Neural progenitor cell (in vitro differentiated cells): ENCODE measurements around the gene COL4A2. TPM values are rescaled to one million over a fixed set of nuclear protein-coding genes. Genes with fewer than 3 reads are reported as not detected.

ENCODE experiments used
- DNase-seq: peaks from one replicate; pipeline ENCODE4 v3.0.0-alpha.2; 2016; ENCODE audit warnings: low spot score
- H2AFZ ChIP-seq: fragments of 200-600 bp; sonication (generic); replicated peaks from 2 replicates; pipeline ENCODE4 v1.6.1; 2016; ENCODE audit warnings: antibody characterized with exemption
- H3F3A ChIP-seq: fragments of 200-600 bp; sonication (generic); 2 replicates; pipeline ENCODE4 v1.6.1; 2016; ENCODE audit warnings: antibody characterized with exemption, low read depth
- H3K27ac ChIP-seq: fragments of 200-600 bp; sonication (generic); 2 replicates; pipeline ENCODE4 v1.5.1; 2016; ENCODE audit warnings: mild to moderate bottlenecking
- H3K27me3 ChIP-seq: fragments of 200-600 bp; sonication (generic); 2 replicates; pipeline ENCODE4 v1.6.1; 2016; ENCODE audit warnings: mild to moderate bottlenecking, moderate library complexity
- H3K36me3 ChIP-seq: fragments of 200-600 bp; sonication (generic); 2 replicates; pipeline ENCODE4 v1.5.1; 2016
- H3K4me1 ChIP-seq: fragments of 200-600 bp; sonication (generic); 2 replicates; pipeline ENCODE4 v1.6.1; 2016; ENCODE audit warnings: mixed run types
- H3K4me2 ChIP-seq: fragments of 200-600 bp; sonication (generic); 2 replicates; pipeline ENCODE4 v1.6.1; 2016
- H3K4me3 ChIP-seq: fragments of 200-600 bp; sonication (generic); 2 replicates; pipeline ENCODE4 v1.5.1; 2016
- H3K79me2 ChIP-seq: fragments of 200-600 bp; sonication (generic); 2 replicates; pipeline ENCODE4 v1.6.1; 2016; ENCODE audit warnings: low read depth
- H3K9ac ChIP-seq: fragments of 200-600 bp; sonication (generic); 2 replicates; pipeline ENCODE4 v1.6.1; 2016
- H3K9me3 ChIP-seq: fragments of 200-600 bp; sonication (generic); 2 replicates; pipeline ENCODE4 v1.5.1; 2016; ENCODE audit warnings: low read depth
- H4K20me1 ChIP-seq: fragments of 200-600 bp; sonication (generic); 2 replicates; pipeline ENCODE4 v1.6.1; 2016; ENCODE audit warnings: low read depth
- H3K27ac Mint-ChIP-seq: 3 replicates; pipeline ENCODE4 v1.8.0; 2021; ENCODE audit warnings: mixed read lengths
- H3K27me3 Mint-ChIP-seq: 2 replicates; pipeline ENCODE4 v1.8.0; 2022; ENCODE audit warnings: low read depth, mild to moderate bottlenecking, inconsistent platforms, moderate library complexity, mixed read lengths; ENCODE audit not compliant: insufficient read depth
- H3K36me3 Mint-ChIP-seq: 3 replicates; pipeline ENCODE4 v1.8.0; 2021; ENCODE audit warnings: mixed read lengths
- H3K4me1 Mint-ChIP-seq: 3 replicates; pipeline ENCODE4 v1.8.0; 2021; ENCODE audit warnings: mixed read lengths
- H3K4me3 Mint-ChIP-seq: 3 replicates; pipeline ENCODE4 v1.8.0; 2021; ENCODE audit warnings: mild to moderate bottlenecking, moderate library complexity, mixed read lengths
- H3K9me3 Mint-ChIP-seq: 3 replicates; pipeline ENCODE4 v1.8.0; 2020; ENCODE audit warnings: mixed read lengths
- CTCF ChIP-seq: fragments of 200-600 bp; sonication (generic); IDR thresholded peaks from 2 replicates; pipeline ENCODE4 v1.5.1; 2017; ENCODE audit warnings: antibody characterized with exemption, mild to moderate bottlenecking
- EZH2 ChIP-seq: fragments of 200-600 bp; sonication (generic); IDR thresholded peaks from 2 replicates; pipeline ENCODE4 v1.6.1; 2017; ENCODE audit warnings: antibody characterized with exemption, mild to moderate bottlenecking, moderate library complexity
- EZH2phosphoT487 ChIP-seq: fragments of 200-600 bp; sonication (generic); IDR thresholded peaks from 2 replicates; pipeline ENCODE4 v1.6.1; 2017; ENCODE audit warnings: antibody characterized with exemption
- total RNA-seq: library from RNA; depleted of rRNA; stranded (reverse); fragments of >200 nt; gene quantifications from 2 replicates; pipeline ENCODE4 v1.2.3, GENCODE V29; 2015; ENCODE audit warnings: low replicate concordance

Gene COL4A2
- total RNA-seq, 1 donor from 2014 or later: 73.6 TPM

GRCh38 chr13:110540871-110541525 is 233.9 kb downstream of the COL4A2 start:
- peaks cover 11% of the 10 kb centered on the region for H3K4me1 ChIP-seq
- Mint-ChIP-seq H3K27me3 (peaks cover 3% of the 10 kb centered on the region), H3K4me1 (peaks cover 11% of the 10 kb centered on the region), H3K9me3 (peaks cover 13% of the 10 kb centered on the region), H3K27ac (peak overlapping the region; percentile 19), H3K4me3 (no peak overlapping the region), H3K36me3 (peaks cover 2% of the 10 kb centered on the region)
- no peak overlapping the region for H3K4me3 ChIP-seq
- H3K9ac ChIP-seq: no peak overlapping the region
- H3F3A ChIP-seq: peaks cover 9% of the 10 kb centered on the region
- H4K20me1 ChIP-seq: peaks cover 4% of the 10 kb centered on the region
- peak; percentile 55 for DNase-seq
- peaks cover 8% of the 10 kb centered on the region for H3K9me3 ChIP-seq
- H3K36me3 ChIP-seq: no peaks in the 10 kb centered on the region
- H3K27ac ChIP-seq: no peak overlapping the region
- no peak for TF ChIP-seq EZH2
- peak; percentile 97 for TF ChIP-seq EZH2phosphoT487
- no peak for TF ChIP-seq CTCF
- H3K4me2 ChIP-seq: peak overlapping the region; percentile 8
- H3K27me3 ChIP-seq: no peaks in the 10 kb centered on the region
- no peaks in the 10 kb centered on the region for H3K79me2 ChIP-seq
- H2AFZ ChIP-seq: no peak overlapping the region

GRCh38 chr13:110541526-110541920 is 234.4 kb downstream of the COL4A2 start:
- Histone ChIP-seq H3K27ac (no peak overlapping the region), H2AFZ (no peak overlapping the region), H4K20me1 (peaks cover 4% of the 10 kb centered on the region), H3K9me3 (peaks cover 8% of the 10 kb centered on the region), H3K4me1 (peaks cover 11% of the 10 kb centered on the region), H3K27me3 (no peaks in the 10 kb centered on the region), H3K9ac (no peak overlapping the region), H3K79me2 (no peaks in the 10 kb centered on the region), H3F3A (peaks cover 9% of the 10 kb centered on the region), H3K36me3 (no peaks in the 10 kb centered on the region), H3K4me2 (peak overlapping the region; percentile 8), H3K4me3 (no peak overlapping the region)
- H3K27ac Mint-ChIP-seq: no peak overlapping the region
- H3K4me1 Mint-ChIP-seq: peaks cover 11% of the 10 kb centered on the region
- H3K27me3 Mint-ChIP-seq: peaks cover 3% of the 10 kb centered on the region
- DNase-seq: peak; percentile 37
- peaks cover 13% of the 10 kb centered on the region for H3K9me3 Mint-ChIP-seq
- no peak for TF ChIP-seq CTCF
- no peak for TF ChIP-seq EZH2phosphoT487
- no peak for TF ChIP-seq EZH2
- H3K4me3 Mint-ChIP-seq: no peak overlapping the region
- H3K36me3 Mint-ChIP-seq: peaks cover 2% of the 10 kb centered on the region

GRCh38 chr13:110542169-110542796 is 235.2 kb downstream of the COL4A2 start:
- Histone ChIP-seq H3K4me3 (no peak overlapping the region), H4K20me1 (peaks cover 4% of the 10 kb centered on the region), H2AFZ (no peak overlapping the region), H3F3A (peaks cover 9% of the 10 kb centered on the region), H3K36me3 (no peaks in the 10 kb centered on the region), H3K4me1 (peaks cover 11% of the 10 kb centered on the region), H3K4me2 (no peak overlapping the region), H3K27me3 (no peaks in the 10 kb centered on the region), H3K27ac (no peak overlapping the region), H3K9ac (no peak overlapping the region), H3K79me2 (no peaks in the 10 kb centered on the region), H3K9me3 (peaks cover 8% of the 10 kb centered on the region)
- TF ChIP-seq EZH2 (no peak), EZH2phosphoT487 (no peak), CTCF (no peak)
- Mint-ChIP-seq H3K4me3 (no peak overlapping the region), H3K36me3 (peaks cover 2% of the 10 kb centered on the region), H3K9me3 (peaks cover 13% of the 10 kb centered on the region), H3K27me3 (peaks cover 3% of the 10 kb centered on the region), H3K27ac (no peak overlapping the region), H3K4me1 (peaks cover 11% of the 10 kb centered on the region)
- no peak for DNase-seq
